ENCODE results near the gene RHOT1.

RHOT1 gene

DNA sequence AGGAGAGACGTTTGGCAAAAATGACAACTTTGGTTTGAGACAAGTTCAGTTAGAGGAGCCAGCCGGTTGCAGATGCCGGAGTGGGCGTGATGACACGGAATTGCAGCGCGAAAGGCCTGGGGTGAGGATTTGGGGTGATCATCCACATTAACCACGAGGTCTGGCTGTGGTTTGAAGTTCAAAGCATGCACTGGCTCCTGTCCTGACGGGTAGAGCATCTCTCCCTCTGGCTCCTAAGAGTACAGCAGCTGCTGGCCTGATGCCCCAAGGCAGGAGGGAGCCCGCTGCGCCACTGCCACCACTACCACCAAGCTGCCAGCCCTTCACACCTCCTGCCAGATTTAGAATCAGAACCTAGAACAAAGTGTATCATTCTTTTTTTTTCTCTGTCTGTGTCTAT, 127.1 kb downstream of the RHOT1 start:
- no peak for DNase-seq (ENCODE audit: low spot score)

- no peak for DNase-seq (ENCODE audit: low spot score)
Measured at GRCh38 chr17:32271844-32272243, 129.5 kb downstream of the RHOT1 start.

DNA sequence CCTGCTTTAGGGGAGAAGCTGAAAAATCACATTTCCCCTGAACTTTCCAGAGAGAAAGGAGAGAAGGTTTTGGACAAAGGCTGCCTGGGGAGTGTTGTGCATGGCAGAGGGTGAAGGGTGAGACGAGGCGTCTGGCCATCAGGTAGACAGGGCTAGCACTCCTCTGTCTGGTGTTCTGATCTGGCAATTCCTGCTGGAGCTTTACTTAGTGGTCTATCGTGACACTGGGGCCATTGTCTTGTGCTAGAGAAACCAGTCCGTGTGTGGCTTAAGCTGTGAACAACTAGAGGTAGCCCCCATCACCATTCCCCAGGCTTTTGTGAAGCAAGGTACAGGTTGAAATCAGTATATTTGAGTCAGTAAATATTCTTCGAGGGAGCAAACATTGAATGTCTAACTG, 131.8 kb downstream of the RHOT1 start:
- DNase-seq (ENCODE audit: low spot score), result no peak

DNA sequence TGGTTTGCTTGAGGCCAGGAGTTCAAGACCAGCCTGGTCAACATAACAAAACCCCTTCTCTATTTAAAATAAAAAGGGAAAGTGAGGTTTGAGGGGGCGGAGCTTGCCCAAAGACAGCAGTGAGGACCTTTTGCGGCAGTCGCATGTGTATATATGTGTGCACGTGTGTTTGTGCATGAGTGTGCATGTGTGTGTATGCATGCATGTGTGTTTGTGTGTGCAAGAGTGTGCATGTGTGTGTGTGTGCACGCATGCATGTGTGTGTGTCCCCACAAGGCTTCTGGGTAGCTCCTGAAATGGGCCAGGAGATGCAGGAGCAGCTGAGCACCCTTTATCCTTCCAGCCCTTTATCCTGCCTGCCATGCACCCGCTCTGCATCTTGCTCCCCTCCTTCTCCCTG, 132.3 kb downstream of the RHOT1 start:
- DNase-seq (ENCODE audit: low spot score), result no peak
